ENCODE data around the gene G0S2.
A peak's percentile ranks its signal among the peaks of the same experiment; 100 is the strongest.
"Not testable (repeated sequence)": the region's sequence is repeated elsewhere in the genome, so short reads cannot be mapped to it uniquely, and the experiment has no call there.

G0S2 gene

DNA sequence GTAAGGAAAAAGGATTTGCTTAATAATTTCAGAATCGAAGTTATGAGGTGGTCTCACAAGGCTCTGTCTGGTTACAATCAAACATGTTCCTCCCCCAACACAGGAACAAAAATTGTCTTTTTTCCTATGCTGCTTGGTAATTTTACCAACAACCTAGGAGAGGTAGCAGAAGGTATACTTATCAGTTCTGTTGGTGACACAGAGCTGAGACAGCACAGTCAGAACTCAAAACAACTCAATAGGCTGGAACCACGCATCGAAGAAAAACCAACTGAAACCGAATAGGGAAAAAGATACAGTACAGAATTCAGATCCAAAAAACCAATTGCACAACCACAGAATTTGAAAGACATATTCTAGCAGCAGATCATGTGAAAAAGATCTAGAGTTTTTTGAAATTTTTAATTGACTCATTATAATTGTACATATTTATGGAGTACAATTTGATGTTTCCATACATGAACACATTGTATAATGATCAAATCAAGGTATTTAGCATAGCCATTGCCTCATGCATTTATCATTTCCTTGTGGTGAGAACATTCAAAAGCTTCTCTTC, 3.8 kb downstream of the G0S2 start:
- no peak for DNase-seq (ENCODE audit: low read depth)

DNA sequence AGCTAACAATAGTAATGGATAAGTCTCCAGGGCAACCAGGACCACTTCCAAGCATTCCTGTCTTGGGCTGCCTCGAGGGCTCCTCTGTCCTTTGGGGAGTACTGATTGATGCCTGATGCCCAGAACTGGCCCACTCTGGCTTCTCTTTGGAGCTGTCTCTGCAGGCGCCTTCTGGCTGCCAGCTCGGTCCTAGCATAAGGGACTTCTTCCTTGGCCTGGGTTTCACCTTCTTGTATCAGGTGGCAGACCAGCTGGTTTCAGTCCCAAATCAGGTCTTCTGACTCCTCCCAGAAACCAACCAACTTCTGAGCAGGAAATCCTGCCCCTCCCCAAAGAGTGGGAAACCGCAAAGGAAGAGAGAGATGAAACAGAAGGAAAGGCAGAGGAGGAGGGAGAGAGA, 10.6 kb downstream of the G0S2 start:
- no peak for DNase-seq (ENCODE audit: low read depth)

DNA sequence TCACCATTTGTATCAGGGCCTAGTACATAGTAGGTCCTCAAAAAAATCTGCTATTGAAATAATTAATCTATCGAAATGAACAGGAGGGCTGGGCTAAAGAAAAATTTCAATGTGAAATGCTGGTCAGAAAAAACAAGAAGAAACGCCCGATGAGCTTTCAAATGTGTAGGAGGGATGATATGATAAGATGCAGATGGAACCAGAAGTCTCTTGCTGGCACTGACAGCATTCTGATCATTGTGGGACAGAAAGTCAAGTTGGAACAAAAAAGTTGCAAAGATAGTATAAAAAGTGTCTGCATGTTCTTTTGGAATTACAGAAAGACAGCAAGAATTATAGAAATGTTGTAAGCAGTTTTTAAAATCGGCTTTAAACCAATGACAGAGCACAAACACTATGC, 11.1 kb downstream of the G0S2 start:
- DNase-seq (ENCODE audit: low read depth), result no peak

DNA sequence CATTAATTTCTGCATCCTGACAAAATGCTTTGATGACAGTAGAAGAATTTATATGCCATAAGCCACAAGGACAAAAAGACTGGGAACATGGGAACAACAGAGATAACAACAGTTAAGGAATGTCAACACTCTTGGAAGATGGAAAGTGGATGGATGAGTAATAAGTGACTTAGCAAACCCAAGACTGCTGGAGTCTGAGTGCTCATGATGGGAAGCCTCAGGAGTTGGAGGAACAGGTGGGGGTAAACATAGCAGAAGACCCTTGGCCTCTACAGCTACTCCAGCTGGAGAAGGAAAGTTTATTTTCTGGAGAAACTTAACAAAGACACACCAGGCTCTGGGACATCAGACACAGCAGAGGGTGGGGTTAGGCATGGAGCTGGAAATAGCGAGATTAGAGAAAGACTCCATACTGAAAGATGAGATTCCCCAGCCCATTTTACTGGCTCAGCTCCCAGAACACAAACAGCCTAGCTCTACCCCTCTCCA, 13.6 kb downstream of the G0S2 start:
- no peak for DNase-seq (ENCODE audit: low read depth)

DNA sequence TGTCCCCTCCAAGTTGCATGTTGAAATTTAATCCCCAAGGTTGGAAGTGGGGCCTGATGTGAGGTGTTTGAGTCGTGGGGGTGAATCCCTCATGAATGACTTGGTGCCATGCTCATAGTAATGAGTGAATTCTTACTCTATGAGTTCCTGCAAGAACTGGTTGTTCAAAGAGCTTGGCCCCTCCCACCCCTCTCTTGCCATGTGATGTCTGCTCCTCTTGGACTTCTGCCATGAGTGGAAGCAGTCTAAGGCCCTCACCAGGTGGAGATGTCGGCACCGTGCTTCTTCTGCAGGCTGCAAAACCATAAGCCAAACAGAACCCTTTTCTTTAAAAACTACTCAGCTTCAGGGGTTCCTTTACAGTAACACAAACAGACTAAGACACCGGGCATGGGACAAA, 14.3 kb downstream of the G0S2 start:
- DNase-seq (ENCODE audit: low read depth), result no peak

DNA sequence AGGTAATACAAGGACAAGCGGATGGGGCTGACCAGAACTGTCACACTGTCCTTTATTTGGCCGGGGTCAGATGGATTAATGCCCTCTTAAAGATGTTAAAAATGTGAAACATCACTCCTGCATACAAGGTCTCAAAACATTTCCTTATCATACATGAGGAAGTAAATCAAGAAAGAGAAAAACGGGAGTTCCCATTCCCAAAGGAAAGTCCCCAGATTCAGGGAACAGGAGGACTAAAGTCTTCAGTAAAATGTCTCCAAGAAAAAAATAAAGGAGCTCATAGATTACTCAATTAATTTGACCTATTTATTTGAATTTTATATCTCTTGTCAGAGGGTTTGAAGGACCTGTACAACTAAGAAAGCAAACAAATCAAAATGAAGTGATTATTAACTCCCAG, 16.0 kb downstream of the G0S2 start:
- no peak for DNase-seq (ENCODE audit: low read depth)

DNA sequence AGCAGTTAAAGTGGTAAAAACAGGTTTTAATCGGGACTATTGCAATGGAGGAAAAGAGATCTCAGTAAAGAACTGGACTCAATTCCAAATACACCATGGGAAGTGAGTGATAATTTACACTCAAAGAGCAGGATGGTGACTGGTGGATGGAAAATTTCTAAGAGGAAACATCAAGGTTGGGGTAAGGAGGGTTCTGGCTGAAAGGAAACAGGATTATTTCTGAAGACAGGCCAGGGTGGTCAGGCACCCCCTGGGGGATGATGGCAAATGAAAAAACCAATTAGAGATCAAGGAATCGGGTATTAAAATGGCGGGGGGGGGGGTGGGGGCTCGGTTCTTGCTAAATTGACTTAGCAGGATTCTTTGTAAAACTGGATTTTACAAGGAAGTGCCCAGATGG, 17.1 kb downstream of the G0S2 start:
- no peak for DNase-seq (ENCODE audit: low read depth)

DNA sequence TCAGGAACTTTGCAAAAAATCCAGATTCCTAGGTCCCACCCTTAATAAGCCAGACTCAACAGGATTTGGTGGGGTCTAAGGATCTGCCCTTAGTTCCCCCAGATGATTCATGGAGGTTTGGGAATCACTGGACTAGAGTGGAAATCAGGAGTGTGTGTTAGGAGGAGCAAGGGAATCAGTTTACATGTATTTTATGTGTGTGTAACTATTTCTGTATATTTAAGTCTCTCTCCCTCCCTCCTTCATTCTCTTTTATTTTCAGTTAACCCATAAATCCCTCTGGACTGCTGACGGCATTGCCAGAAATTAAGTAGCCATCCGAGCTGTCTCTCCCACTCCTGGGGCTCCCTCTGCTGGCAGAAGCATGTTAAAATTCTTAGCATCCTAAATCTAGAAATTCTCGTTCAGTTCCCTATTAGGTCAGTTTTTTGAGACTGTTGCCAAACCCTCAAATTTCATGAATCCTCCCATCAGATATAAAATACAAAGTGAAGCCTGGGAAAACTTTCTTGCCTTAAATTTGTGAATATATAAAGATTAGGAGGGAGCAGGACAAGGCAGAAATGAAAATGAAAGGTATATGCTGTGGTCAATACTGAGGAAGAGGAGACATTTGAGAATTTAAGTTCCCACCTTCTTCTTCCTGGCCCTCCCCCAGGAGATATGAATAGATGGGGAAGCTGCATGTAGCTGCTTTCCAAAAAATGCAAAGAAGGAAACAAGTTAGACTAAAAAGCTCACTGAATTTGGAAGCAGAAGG, 17.7 kb downstream of the G0S2 start:
- peak; percentile 46 for DNase-seq (ENCODE audit: low read depth)

DNA sequence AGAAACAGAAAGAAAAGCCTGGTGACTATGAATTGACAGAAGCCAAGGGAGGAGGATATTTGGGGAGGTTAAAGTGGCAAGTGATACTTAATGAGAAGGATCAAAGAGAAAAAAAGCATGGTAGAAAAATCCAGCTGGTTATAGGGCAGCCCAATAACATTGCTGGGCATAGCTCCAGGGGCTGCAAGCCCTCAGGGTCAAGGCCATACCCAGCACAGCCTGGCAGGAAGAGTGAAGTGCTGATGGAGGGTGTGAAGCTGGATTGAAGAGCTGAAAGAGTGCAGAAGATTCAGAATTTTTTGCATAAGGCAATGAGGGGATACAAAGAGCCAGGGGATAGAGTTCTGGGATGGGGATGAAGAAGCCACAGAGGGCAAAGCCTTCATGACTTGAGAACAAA, 21.5 kb downstream of the G0S2 start:
- DNase-seq (ENCODE audit: low read depth), result no peak

DNA sequence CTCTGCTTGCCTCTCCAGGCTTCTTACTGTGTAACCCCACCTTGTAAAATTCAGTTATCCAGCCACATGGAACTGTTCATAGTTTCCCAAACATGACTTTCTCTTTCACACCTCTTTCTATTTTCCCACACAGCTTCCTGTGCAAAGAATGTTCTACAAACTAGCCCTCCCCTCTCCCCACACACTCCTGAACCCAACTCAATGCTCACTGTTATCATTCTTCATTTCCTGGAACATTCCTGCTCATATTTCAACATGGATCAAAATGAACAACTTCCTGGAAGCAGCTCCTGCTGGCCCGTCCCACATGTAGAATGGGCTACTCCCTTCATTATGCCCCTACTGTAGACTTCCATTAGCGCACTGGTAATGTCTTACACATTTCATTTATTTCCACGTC, 21.9 kb downstream of the G0S2 start:
- no peak for DNase-seq (ENCODE audit: low read depth)

DNA sequence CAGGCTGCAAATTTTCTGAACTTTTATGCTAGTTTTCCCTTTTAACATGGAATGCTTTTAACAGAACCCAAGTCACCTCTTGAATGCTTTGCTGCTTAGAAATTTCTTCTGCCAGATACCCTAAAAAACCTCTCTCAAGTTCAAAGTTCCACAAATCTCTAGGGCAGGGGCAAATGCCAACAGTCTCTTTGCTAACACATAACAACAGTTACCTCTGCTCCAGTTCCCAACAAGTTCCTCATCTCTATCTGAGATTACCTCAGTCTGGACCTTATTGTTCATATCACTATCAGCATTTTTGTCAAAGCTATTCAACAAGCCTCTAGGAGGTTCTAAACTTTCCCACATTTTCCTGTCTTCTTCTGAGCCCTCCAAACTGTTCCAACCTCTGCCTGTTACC, 25.5 kb downstream of the G0S2 start:
- not testable (repeated sequence) for DNase-seq (ENCODE audit: low read depth)

DNA sequence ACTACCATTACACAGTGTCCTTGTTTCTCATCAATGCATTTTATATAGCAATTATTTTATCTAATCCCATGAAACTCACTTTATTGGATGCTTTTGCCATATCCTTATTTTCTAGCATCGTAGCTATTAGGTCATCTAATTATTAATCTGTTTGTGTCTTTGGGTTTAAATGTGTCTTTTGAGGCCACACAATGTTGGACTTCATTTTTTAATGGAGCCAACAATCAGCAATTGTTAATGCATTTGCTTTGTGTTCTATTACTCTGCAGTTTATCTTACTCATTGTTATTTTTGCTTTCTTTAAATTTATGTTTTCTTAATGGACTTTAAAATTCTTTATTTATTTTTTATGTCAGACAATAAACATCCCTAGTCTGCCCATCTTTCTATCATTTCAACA, 27.6 kb downstream of the G0S2 start:
- DNase-seq (ENCODE audit: low read depth), result no peak

DNA sequence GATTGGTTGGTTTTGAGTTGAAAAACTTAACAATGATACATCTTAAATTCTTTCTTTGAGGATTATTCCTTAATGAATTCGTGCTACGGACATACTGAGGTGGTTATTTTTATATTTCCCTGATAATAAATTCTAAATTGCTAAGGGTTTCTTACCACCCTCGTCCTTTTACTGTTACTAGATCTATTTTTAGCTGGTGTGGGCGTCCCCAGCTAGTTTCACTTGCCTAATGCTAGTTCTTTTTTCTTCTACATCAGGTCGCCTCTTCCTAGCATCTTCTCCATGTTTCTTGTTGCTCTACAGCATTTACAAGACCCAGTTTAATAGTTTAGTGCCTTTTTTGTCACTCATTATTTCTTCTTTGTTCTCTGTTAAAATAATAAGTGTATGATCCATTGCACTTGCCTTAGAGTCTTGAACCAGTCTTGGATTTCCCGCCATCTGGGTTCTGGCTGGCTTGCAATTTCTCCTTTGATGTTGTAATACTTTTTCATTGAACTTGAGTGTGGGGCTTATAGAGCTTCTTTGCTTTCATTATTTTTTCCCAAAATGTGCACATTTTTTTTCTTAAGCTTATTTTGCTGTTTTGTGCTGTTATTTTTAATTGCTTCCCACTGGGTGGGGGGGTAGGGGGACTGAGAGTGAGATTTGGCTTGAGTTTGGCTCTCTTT, 28.8 kb downstream of the G0S2 start:
- DNase-seq (ENCODE audit: low read depth), result no peak

DNA sequence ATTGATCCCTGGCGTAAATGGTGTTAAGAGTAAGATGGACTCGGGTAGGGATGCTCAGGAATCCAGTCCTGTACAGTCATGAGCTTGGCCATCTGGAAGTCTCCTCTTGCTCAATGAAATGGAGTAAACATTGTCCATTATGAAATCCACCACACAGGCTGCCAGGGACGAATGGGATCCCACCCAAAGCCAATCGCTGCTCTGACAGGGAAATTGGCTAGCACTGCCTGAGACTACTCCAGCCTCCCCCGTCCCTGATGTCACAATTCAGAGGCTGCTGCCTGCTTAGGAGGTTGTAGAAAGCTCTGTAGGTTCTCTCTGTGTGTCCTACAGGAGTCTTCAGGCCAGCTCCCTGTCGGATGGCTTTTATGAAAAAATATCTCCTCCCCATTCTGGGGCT, 29.4 kb downstream of the G0S2 start, which contains the start of gene HSD11B1:
HSD11B1 (plus strand) TSS at position 263 of the 400 bp plus-strand sequence; CDS start at position 360, 97 bp downstream.
- DNase-seq (ENCODE audit: low read depth), result no peak

DNA sequence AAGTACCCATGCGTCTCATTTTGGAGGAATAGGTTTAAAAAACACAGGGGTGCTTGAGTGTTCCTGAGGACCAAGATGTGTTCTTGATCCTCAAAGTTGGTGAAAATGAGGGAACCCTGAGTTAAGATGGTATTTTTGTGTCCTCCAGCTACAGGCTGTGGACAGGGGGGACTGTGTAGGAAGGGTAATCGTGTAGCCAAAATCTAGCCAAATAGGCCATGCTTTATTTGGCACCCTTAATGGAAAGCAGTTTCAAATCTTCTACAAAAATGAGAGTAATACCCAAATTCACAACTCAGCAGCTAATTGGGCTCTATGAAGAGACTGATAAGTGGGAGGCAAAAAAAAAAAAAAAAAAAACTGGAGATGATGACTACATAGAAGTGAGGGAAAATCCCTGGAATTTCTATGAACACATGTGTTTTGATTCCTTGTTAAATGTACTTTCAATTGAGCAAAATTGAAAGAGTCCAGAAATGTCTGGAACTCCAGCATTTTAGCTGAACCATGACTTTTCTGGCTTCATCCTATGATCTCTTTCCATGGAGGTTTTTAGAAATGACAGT, 29.9 kb downstream of the G0S2 start:
- DNase-seq (ENCODE audit: low read depth), result no peak

DNA sequence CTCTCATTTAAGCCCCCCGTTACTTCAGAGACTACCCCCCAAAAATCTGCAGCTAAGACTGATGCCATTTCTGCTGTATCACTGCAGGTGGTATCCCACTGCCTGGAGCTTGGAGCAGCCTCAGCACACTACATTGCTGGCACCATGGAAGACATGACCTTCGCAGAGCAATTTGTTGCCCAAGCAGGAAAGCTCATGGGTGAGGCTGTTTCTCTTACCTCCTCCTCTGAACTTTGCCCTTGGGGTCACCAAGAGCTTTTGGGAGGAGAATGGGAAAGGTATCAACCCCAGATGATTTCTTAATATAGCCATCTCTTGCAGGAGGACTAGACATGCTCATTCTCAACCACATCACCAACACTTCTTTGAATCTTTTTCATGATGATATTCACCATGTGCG, 31.4 kb downstream of the G0S2 start:
- no peak for DNase-seq (ENCODE audit: low read depth)

DNA sequence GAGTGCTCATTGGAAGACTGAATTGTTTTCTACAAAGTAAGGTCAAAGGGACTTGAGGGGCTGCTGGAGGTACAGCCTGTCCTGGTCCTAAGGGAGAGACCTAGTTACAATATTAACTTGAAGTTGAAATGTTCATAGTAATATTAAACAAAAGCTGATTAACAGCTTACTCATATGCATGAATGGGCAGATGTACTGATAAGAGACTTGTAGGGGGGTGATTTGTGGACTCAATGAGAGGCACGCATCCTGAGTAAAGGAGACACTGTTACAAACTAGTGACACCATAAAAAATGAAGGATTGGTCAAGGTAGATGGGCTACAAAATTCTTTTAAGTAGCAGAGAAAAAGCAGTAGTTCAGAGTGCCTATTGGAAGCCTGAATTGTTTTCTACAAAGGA, 32.1 kb downstream of the G0S2 start:
- no peak for DNase-seq (ENCODE audit: low read depth)

DNA sequence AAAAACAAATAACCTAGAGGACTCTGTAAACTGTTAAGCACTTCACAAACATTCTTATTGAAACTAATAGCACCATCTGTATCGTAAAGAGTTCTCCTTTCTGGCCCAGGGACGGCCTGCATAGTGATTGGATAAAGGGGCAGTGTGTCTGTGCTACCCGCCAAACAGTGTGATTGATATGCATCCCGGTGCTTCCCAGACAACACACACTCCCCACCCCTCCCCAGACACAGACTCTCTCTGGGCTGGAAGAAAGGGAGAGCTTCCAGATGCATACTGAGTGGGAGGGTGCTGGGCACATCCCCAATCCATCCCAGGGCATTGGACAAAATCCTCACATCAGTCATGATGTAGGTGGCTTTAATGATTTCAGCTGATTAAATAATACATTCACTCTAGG, 33.1 kb downstream of the G0S2 start:
- DNase-seq (ENCODE audit: low read depth), result no peak

DNA sequence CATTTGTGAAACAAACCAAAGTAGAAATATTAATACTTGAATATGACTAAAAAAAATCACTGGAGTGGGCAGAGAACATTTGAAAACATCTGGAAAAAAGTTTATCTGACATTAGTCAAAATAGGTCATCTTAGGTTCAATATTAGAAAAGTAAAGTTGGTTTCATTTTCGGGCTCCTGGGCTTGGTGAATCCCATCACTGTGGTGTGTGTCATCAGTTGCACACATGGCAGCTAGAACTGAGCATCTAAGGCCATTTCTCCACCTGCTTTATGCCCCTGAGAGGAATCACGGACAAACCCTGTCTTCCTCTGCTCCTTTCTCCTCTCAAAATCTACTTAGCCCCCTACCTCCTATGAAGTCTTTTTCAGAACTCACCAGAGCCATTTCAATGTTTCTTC, 34.9 kb downstream of the G0S2 start:
- no peak for DNase-seq (ENCODE audit: low read depth)

DNA sequence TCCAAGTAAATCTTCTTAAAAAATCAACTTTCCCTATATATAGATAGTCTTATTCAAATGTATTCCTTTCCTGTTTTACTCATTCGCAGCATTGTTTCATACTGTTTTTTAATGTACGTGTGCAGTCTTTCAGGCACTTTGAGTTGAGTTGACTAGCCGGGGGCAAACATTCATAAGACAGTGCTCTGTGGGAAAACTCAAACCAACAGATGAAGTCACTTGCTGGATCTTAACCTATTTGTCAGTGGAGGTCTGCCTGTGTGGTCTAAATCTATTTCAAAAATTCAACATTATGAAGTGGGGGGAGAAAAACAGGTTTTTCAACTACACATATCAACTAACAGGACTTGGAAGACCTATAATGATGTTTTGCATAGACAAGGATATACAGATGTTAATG, 35.6 kb downstream of the G0S2 start:
- DNase-seq (ENCODE audit: low read depth), result no peak

DNA sequence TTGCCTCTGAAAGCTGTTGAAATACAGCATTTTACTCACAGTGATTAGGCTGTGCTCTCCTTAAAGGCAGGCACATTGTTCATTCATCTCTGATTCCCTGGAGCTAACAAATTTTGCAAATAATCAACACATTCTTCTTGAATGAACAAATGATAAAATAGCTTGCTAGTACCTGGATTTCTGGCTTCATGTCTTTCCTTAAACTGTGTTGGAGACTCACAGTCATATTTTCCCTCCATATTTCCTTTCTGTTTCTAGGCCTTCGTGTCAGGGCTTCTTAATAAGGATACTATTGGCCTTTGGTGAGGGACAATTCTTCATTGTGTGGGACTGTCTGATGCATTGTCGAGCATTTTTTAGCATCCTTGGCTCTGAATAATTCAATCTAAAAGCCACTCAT, 39.1 kb downstream of the G0S2 start:
- DNase-seq (ENCODE audit: low read depth), result no peak

DNA sequence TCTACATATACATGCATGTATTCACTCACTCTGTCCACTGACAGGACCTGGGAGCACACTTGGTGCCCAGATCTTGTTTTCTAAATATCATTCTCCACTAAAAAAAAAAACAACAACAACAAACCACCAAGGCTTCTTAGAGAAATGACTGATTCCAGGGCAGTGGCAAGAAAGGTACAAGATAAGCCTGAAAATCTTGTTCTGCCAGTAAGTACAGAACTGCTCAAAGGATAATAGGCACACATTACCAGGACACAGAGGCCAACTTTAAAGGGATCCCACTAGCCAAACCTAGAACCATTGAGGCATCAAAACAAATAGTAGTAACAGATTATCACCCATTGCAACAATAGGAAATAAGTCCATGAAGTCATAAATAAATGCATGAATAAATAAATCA, 40.1 kb downstream of the G0S2 start:
- no peak for DNase-seq (ENCODE audit: low read depth)

DNA sequence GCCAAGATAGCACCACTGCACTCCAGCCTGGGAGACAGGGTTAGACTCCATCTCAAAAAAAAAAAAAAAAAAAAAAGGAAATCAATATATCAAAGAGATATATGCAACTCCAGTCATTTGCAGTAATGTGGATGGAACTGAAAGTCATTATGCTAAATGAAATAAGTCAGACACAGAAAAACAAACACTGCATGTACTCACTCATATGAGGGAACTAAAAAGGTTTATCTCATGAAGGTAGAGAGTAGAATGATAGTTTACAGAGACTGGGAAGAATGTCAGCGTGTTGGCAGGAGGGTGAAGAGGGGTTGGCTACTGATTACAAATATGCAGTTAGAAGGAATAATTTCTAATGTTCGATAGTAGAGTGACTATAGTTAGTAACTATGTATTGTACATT, 42.6 kb downstream of the G0S2 start:
- DNase-seq (ENCODE audit: low read depth), result no peak

Measured in stimulated activated CD4-positive, alpha-beta T cell treated with anti-CD3 and anti-CD28 coated beads, Interleukin-2, amount 100 ng/mL, for 4 hours (primary cell).